Measurements from ENCODE around the gene FADS2.

Gene FADS2

DNA sequence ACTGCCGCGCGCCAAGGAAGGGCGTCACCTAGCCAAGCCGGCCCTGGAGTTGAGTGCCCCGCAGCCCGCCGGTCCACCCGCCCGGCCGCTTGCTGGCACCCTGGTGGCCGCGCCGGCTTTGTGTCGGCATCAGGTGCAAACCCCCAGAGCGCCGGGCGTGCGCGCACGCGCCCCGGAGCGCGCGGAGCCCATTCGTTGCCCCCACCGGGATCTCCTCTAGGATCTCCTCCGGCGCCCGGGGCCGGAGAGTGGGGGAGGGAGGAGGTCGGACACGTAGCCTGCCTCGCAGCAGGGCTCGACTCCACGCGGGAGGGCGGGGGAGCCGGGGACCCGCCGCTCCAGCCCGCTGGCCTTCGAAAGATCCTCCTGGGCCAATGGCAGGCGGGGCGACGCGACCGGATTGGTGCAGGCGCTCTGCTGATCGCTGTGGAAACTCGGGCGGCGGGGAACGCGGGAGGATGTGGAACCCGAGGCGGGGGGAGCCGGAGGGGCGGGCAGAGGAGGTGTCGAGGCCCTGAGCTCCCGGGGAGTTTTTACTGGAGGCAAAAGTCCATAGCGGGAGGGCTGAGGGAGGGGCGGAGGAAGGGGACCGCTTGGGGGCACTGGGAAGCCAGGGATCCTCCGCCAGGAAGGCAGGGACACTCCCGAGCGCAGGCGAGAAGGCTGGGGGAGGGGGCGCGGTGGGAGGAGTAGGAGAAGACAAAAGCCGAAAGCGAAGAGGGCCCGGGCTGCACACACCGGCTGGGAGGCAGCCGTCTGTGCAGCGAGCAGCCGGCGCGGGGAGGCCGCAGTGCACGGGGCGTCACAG lies at the start of gene FADS2:
Gene FADS2 (plus strand): TSS at position 730 of the 808 bp plus-strand sequence. CDS start 91 bp downstream, outside the sequence.
- peak; percentile 18 for DNase-seq

DNA sequence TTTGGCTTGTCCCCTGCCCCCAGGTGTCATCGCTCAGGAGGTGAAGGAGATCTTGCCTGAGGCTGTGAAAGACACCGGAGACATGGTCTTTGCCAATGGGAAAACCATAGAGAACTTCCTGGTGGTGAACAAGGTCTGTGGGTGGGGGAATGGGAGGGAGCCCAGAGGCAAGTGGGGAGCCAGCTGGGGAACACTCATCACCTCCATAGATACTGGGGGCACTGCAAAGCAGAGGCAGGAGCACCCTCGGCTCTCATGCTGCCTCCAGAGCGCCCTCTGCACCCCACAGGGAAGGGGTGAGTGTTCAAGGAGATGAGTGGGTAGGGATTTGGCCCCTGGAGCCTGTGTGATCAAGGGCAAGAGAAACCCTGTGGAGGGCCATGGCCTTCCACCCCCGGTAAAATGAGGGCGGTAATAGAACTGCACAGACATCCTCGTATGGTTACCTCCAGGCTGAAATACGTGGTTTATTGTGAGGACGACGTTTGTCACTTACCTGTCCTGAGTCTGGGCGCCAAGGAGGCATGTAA lies 49.7 kb upstream of the FADS2 start:
- no peak for DNase-seq

DNA sequence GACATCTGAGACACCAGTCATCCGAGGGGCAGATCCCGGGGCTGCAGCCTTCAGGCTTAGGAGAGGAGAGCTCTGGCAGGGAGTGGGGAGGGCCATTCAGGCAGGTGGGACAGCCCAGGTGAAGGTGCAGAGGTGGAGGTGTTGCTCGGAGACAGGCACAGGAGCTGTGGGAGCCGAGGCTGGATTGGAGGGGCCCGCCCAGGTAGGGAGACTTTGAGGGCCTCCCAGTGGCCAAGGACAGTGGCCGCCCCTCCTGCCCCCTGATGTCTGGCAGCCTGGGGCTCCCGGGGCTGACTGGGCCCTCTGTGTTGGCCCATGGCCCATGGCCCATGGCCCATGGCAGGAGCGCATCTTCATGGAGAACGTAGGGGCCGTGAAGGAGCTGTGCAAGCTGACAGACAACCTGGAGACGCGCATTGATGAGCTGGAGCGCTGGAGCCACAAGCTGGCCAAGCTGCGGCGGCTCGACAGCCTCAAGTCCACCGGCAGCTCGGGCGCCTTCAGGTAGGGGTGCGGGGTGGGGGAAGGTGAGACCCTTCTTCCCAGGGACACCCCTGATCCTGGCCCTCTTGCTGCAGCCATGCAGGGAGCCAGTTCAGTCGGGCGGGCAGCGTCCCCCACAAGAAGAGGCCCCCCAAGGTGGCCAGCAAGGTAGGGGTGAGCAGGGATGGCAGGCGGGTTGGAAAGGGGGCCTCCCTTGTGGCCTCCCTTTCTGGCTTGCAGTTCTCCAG lies 49.0 kb upstream of the FADS2 start:
- DNase-seq, result no peak

DNA sequence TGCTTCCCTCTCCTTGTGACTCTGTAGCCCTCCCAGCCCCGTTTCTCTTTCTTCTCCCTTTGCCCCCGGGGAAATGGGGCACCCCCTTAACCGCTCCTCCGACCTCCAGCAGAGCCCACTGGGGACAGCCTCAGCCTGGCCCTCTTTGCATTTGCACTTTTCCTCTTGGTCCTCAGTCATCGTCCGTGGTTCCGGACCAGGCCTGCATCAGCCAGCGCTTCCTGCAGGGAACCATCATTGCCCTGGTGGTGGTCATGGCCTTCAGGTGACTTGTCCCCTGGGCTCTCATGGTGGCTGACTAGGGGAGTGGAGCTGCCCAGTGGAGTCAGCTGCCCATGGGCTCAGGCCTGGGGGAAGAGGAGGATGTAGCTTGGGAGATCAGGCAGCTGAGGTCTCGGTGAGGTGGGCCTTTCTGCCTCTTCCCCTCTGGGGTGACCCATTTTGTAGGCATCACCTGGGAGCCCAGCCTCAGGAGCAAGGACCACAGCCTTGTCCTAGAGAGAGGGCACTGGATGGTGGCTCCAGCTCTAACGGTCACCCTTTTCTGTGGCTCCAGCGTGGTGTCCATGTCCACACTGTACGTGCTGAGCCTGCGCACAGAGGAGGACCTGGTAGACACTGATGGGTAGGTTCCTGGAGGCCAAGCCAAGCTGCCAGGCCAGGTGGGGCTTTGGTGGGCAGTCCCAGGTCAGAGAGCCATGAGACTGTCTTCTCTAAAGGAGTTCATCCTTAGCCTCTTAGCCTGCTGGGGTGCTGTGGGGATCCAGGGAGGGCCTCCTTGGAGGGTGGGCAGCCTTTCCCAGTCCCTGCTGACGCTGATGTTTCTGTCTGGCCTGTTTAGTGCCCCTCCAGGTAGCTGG lies 48.2 kb upstream of the FADS2 start:
- DNase-seq, result no peak

DNA sequence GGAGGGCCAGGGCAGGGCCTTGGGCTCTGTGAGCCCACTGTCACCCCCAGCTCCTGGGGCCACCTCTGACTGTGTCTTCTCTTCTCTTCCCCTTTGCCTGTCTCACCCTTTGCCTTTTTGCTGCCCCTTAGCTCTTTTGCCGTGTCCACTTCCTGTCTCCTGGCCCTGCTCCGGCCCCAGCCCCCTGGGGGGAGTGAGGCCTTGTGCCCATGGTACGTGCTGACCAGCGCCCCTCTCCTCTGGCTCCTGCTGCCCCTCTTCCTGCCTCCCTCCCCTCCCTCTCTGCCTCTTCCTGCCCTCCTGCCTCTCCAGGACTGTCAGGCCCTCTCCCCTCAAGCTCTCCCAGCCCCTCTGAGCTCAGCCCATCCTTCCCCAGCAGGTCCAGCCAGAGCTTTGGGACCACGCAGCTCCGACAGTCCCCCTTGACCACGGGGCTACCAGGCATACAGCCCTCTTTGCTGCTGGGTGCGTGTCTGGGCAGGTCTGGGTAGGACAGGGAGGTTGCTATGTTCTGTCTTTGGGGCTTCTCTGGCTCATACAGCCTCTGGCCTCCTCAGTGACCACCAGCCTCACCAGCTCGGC lies 47.4 kb upstream of the FADS2 start:
- DNase-seq, result no peak

DNA sequence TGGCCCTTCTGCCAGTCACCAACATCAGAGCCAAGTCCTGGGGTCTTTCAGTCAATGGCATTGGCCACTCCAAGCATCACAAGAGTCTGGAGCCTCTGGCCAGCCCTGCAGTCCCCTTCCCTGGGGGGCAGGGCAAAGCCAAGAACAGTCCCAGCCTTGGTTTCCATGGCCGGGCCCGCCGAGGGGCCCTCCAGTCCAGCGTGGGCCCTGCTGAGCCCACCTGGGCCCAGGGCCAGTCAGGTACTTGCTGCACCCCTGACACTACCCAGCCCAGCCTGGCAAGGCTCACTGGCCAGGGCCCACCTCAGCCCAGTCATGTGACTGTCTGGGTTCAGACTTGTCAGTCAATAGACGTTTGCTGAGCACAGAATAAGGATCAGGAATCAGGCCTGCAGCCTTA lies 46.5 kb upstream of the FADS2 start:
- no peak for DNase-seq

DNA sequence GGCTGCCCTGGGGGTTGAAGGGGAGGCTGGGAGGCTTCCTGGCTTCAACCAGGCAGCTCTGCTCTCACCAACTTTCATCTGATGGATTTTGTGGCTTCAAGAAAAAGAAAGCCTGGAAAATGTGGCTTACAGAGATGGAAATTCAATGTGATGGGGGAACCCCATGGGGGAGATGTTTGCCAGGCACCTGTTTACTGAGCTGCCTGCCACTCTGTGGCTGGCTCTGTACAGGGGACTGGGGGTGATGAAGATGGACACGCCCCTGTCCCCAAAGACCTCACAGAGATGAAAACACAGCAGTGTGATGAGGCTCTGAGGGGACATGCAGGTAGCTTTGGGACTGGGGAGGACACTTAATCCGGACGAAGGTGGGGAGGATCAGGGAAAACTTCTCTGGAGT lies 45.8 kb upstream of the FADS2 start:
- no peak for DNase-seq

DNA sequence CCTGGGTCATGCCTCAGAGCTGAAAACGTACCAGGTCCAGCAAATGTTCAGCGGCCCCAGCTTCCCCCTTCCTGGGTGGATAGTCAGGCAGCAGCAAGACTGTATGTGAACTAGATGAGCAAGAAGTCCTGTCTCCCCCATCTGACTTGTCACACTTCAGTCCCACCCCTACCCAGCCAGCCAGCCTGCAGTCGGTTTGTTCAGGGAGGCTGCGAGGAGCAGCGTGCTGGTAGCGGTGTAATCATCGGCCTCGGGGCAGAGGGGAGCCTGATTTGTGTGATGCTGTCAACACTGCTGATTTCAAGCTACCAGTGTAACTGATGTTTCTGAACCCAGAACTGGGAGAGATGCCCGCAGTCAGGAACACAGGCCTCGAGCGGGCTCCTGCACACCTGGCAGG lies 45.3 kb upstream of the FADS2 start:
- no peak for DNase-seq

DNA sequence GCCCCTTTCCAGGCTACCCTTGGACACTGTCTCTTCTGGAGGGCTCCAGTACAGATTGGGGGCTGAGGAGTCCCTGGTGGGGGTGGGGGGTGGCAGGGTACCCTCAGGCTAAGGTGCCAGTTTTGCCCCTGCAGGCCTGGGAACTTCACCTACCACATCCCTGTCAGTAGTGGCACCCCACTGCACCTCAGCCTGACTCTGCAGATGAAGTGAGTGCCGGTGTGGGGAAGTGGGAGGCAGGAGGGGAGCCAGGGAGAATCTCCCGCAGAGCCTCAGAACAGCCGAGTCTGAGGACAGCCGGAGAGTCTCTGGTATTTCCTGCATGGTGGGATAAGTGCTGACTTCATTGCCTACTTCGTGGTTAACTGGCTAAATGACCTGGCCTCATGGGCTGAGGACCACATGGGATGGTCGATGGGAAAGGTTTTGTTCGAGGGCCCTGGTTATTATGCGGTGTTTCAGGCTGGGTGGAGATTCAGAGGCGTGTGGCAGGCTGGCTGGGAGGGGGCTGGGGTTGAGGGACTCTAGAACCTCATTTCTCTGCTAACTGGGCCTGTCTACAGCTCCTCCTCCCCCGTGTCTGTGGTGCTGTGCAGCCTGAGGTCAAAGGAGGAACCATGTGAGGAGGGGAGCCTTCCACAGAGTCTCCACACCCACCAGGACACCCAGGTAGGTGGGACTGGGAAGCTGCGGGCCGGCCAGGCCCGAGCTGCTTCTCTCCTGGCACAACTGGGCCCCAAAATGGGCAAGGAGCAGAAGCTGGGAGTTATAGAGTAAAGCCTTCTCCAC lies 44.2 kb upstream of the FADS2 start:
- DNase-seq, result no peak

DNA sequence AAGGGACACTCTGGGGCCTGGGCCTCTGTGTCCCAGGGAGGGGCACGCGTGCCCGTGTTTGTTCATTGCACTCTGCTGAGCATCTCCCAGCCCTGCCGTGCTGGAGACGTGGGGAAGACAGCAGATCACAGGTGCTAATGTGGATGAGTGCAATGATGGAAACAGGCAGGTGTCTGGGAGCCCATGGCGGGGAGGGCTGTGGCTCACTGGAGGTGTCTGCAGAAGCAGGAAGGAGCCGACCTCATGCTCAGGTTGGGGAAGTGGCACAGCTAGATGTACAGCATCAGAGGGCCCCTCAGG lies 43.6 kb upstream of the FADS2 start:
- DNase-seq, result no peak

DNA sequence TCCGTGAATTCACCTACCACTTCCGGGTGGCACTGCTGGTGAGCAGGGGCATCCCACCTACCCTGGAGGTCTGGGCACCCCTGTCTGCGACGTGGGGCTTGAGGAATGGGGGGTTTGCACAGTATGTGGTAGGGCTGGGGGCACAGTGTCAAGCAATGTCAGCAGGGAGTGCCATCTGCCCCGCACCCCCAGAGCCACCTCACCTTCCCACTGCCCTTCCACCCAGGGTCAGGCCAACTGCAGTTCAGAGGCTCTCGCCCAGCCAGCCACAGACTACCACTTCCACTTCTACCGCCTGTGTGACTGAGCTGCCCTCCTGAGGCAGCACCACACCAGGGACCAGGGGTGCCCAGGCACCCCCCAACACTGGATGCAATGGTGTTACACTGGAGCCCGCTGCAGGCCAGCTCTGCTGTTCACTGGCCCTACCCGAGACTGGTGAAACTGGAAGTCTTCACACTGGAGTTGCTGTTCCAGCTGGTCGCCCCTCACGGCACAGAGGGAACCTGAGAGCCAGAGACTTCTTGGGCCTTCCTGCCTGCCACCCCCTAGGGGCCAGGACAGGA lies 42.2 kb upstream of the FADS2 start:
- DNase-seq, result no peak

DNA sequence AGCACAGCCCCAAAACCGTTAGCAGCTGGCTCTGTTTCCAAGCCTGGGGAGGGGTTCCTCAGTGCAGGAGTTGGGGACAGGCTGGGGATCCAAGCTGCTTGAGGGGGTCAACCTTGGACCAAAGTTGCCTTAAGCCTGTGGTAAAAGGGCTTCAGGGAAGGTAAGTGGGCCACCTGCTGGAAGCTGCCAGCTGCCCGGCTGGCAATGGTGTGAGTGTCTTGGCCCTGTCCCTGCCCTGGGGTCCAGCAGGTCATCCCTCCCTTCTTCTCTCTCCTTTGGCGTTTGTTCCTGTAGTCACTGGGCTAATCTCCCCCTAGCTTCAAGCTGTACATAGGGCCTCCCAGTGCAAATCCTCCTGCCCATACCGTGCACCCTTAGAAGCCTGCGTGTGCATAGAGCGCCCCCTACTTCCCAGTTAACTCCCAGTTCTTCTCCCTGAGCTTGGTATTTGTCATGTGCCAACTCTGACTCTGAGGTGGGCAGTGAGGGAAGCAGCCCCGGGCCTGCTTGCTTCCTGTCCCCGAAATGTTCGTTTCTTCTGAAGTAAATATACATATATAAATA lies 40.1 kb upstream of the FADS2 start:
- no peak for DNase-seq

DNA sequence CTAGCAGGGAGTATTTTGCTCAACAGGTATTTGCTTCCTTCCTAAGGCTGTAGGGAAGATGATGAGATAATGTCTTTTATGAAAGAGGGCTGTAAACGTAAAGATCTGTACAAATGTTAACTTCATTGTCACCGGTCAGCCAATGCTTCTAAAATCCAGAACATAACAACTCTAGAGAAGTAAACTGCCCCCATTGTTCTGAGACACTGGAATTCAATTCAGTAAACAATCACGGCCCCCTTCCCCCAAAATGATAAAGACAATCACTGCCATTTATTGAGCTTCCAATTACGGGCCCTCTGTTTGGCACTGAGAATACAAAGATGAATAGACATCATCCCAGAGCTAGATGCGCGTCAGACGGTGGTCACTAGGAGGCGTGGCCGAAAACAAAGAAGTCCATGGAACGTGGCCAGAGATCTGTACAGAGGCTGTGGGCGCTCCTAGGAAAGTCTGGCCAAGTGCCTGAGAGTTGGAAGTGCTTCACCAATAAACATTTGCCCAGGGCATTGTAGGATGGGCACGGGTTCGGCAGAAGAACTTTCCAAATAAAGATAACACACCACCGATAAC lies 36.3 kb upstream of the FADS2 start:
- no peak for DNase-seq

DNA sequence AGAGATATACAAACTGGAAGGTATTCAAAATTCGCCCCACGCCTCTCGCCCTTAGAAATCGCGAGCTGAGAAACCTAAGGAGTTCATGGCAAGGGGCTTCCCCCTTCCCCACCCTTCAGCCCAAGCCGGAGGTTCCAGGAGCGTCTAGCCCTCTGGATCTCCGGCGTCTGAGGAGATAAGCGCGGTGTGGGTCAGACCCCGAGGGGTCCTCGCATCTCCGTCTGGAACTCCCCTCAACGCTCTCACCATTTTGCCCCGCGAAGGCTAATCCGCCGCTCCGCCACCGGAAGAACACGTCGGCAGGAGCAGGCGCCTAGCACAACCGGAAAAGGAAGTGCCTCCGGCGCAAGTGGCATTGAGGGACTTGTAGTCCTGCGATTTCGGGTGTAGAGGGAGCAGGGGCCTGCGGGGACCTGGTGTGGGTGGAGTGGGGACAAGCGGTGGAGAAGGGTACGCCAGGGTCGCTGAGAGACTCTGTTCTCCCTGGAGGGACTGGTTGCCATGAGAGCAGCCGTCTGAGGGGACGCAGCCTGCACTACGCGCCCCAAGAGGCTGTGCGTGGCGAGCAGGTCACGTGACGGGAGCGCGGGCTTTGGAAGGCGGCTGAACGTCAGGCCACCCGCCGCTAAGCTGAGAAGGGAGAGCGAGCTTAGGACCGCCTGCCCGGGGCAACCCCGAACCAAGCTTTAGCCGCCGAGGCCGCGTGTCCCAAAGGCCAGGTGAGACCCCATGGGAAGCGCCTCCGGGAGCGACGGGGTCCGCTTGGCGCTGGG lies 35.6 kb upstream of the FADS2 start, which contains the start of the genes FEN1 and TMEM258:
Gene FEN1 (plus strand): TSS at position 602 of the 773 bp plus-strand sequence. CDS start 2,451 bp downstream, outside the sequence.
Gene TMEM258 (minus strand): TSS at position 290 of the 773 bp plus-strand sequence. CDS start 41 bp downstream, at position 249.
- DNase-seq, result peak; percentile 82

DNA sequence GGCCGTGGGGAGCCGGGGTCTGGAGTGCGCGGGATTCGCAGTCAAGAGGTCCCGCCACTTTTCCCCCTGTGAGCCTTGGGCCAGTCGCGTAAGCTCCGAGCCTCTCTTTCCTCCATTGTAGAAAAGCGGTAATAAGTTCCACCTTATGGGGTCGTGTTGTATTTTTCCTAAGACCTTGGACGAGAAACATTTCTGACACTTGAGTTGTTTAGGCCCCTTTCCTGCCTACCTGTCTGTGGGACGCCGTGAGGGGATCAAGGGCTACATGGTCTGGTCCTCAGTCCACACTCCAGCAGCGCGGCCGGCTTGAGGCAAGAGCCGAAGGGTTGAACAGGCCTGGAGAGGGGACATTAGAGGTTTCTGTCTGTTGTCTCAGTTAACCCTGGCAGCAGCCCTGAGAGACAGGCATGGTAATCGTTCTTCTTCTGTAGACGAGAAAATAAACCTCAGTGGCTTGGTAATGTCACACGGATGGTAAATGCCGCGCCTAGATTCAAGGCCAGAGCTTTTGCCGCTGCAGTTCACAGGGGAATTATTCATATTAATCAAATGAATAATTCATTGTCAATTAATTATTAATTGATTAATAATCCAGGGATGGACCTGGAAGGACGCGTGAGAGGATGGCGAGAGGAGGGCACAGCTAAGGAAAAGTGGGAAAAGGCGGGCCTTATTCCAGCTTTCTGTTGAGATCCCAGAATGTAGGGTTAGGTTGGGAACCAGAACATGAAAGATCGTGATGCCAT lies 34.8 kb upstream of the FADS2 start:
- DNase-seq, result no peak

DNA sequence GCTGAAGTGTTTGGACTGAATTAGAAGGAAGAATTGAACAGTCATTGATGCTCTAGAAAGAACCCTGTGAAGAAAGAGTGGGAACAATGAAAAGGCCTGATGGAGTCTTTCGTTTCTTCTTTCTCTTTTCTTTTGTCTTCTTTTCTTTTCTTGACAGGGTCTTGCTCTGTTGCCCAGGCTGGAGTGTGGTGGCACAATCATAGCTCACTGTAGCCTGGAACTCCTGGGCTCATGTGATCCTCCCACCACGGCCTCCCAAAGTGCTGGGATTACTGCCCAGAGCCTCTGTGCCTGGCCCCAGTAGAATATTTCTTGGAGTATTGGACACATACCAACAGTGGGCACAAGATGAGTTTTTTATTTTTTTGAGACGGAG lies 34.3 kb upstream of the FADS2 start:
- no peak for DNase-seq

DNA sequence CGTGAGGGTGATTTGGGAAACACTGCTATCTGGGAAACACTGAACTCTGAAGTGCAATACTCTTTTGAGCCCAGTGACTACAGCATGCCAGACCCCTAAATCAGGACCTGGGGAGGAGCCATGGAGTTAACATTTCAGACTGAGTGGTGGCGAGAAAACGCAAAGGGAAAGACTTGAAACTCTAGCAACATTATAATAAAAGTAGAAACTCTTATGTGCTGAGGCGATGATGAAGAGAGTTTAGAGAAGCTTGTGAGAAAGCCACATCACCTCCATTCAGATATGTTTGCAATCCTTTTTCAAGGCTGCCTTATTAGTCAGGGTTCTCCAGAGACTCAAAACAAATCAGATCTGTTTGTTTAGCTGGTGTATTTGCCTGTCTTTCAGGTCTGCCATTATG lies 33.5 kb upstream of the FADS2 start:
- no peak for DNase-seq

DNA sequence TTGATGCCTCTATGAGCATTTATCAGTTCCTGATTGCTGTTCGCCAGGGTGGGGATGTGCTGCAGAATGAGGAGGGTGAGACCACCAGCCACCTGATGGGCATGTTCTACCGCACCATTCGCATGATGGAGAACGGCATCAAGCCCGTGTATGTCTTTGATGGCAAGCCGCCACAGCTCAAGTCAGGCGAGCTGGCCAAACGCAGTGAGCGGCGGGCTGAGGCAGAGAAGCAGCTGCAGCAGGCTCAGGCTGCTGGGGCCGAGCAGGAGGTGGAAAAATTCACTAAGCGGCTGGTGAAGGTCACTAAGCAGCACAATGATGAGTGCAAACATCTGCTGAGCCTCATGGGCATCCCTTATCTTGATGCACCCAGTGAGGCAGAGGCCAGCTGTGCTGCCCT lies 32.6 kb upstream of the FADS2 start:
- no peak for DNase-seq

DNA sequence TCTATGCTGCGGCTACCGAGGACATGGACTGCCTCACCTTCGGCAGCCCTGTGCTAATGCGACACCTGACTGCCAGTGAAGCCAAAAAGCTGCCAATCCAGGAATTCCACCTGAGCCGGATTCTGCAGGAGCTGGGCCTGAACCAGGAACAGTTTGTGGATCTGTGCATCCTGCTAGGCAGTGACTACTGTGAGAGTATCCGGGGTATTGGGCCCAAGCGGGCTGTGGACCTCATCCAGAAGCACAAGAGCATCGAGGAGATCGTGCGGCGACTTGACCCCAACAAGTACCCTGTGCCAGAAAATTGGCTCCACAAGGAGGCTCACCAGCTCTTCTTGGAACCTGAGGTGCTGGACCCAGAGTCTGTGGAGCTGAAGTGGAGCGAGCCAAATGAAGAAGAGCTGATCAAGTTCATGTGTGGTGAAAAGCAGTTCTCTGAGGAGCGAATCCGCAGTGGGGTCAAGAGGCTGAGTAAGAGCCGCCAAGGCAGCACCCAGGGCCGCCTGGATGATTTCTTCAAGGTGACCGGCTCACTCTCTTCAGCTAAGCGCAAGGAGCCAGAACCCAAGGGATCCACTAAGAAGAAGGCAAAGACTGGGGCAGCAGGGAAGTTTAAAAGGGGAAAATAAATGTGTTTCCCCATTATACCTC lies 32.1 kb upstream of the FADS2 start:
- DNase-seq, result no peak
